NCI-H226 (cell line): ENCODE results near the gene YAP1.

Experiments
- DNase-seq: peaks from one replicate; pipeline ENCODE4 v3.0.0-alpha.2; 2015

The YAP1 gene

GRCh38 chr11:102117472-102118113 lies 7.3 kb downstream of the YAP1 start:
- DNase-seq = peak; percentile 16

- no peak for DNase-seq
Measured at GRCh38 chr11:102118937-102119336, 8.7 kb downstream of the YAP1 start.

GRCh38 chr11:102119997-102120396 lies 9.8 kb downstream of the YAP1 start:
- DNase-seq = no peak

- no peak for DNase-seq
Measured at GRCh38 chr11:102120437-102120973, 10.3 kb downstream of the YAP1 start.

GRCh38 chr11:102121329-102121728 lies 11.1 kb downstream of the YAP1 start:
- DNase-seq = no peak

GRCh38 chr11:102134597-102134996 lies 24.4 kb downstream of the YAP1 start:
- DNase-seq = no peak

- no peak for DNase-seq
Measured at GRCh38 chr11:102135256-102135655, 25.0 kb downstream of the YAP1 start.

- DNase-seq = peak; percentile 42
Measured at GRCh38 chr11:102138223-102138622, 28.0 kb downstream of the YAP1 start.

GRCh38 chr11:102138670-102139069 lies 28.4 kb downstream of the YAP1 start:
- peak; percentile 81 for DNase-seq

- peak; percentile 72 for DNase-seq
Measured at GRCh38 chr11:102139081-102139498, 28.8 kb downstream of the YAP1 start.

GRCh38 chr11:102142333-102142732 lies 32.1 kb downstream of the YAP1 start:
- DNase-seq = no peak

- no peak for DNase-seq
Measured at GRCh38 chr11:102143867-102144266, 33.6 kb downstream of the YAP1 start.

GRCh38 chr11:102144357-102145355 lies 34.4 kb downstream of the YAP1 start:
- DNase-seq = no peak

GRCh38 chr11:102147015-102147414 lies 36.8 kb downstream of the YAP1 start:
- no peak for DNase-seq

- no peak for DNase-seq
Measured at GRCh38 chr11:102147632-102148031, 37.4 kb downstream of the YAP1 start.

- no peak for DNase-seq
Measured at GRCh38 chr11:102148059-102148458, 37.8 kb downstream of the YAP1 start.

GRCh38 chr11:102151784-102152525 lies 41.7 kb downstream of the YAP1 start:
- no peak for DNase-seq

GRCh38 chr11:102153082-102153481 lies 42.8 kb downstream of the YAP1 start:
- DNase-seq = no peak

- DNase-seq = no peak
Measured at GRCh38 chr11:102154806-102155205, 44.6 kb downstream of the YAP1 start.

- DNase-seq = no peak
Measured at GRCh38 chr11:102155676-102156075, 45.4 kb downstream of the YAP1 start.

- DNase-seq = peak; percentile 77
Measured at GRCh38 chr11:102157219-102157618, 47.0 kb downstream of the YAP1 start.

GRCh38 chr11:102158164-102158735 lies 48.0 kb downstream of the YAP1 start:
- DNase-seq = peak; percentile 23

- no peak for DNase-seq
Measured at GRCh38 chr11:102163368-102163767, 53.1 kb downstream of the YAP1 start.
